Testis (tissue), 3 donors: ENCODE measurements around the gene TOLLIP. TPM values are rescaled to one million over a fixed set of nuclear protein-coding genes. Genes with fewer than 3 reads are reported as not detected.

Source experiments
- DNase-seq: peaks from one replicate; pipeline ENCODE4 v3.0.0-alpha.2; 2019
- H3K27ac ChIP-seq, 2 donors: fragments of 200-600 bp; sonication (generic); one replicate each; pipeline ENCODE4 v1.5.1; 2019
- H3K27me3 ChIP-seq: fragments of 200-600 bp; sonication (generic); one replicate; pipeline ENCODE4 v1.5.1; 2019
- H3K36me3 ChIP-seq: fragments of 200-600 bp; sonication (generic); one replicate; pipeline ENCODE4 v1.5.1; 2017; ENCODE audit warnings: low read depth; ENCODE audit errors: missing control alignments
- H3K4me1 ChIP-seq: fragments of 200-600 bp; sonication (generic); one replicate; pipeline ENCODE4 v1.5.1; 2019
- H3K4me3 ChIP-seq, 2 donors: fragments of 200-600 bp; sonication (generic); one replicate each; pipeline ENCODE4 v1.5.1; 2017 to 2019
- H3K9me3 ChIP-seq: fragments of 200-600 bp; sonication (generic); one replicate; pipeline ENCODE4 v1.5.1; 2017
- POLR2A ChIP-seq: fragments of 450-650 bp; IDR thresholded peaks from one replicate; pipeline ENCODE4 v1.6.1; 2017; ENCODE audit warnings: antibody characterized with exemption, mild to moderate bottlenecking, moderate library complexity
- WGBS, 2 donors: methylation state at CpG; one replicate each; pipeline ENCODE4 v1.1.5; 2018; 5-methylcytosine and 5-hydroxymethylcytosine counted together
- intact Hi-C: fragments of 100-400 bp; cut with DNase I; formaldehyde crosslinking; loops from one replicate; pipeline ENCODE4 v1.15.1; 2023; ENCODE audit warnings: low total_unique reads
- polyA plus RNA-seq: library from polyadenylated mRNA; stranded (reverse); fragments of 350-450 nt; fragmentation: Illumina TruSeq; extraction: RNeasy Lipid Tissue Mini Kit (QIAGEN cat#74804); gene quantifications from one replicate; pipeline ENCODE4 v1.2.3, GENCODE V29; 2014; ENCODE audit warnings: low read depth, low replicate concordance; ENCODE audit not compliant: insufficient read depth
- total RNA-seq, 2 donors: library from RNA; depleted of rRNA; stranded (reverse); fragments of >200 nt; gene quantifications; one replicate each; pipeline ENCODE4 v1.2.3, GENCODE V29; 2016
- TF ChIP-seq, protein P1 (sequence below), 3 experiments: fragments of 450-650 bp in 2 of 3; fragments of 200-600 bp in 1 of 3; sonication (generic) in 1 of 3; IDR thresholded peaks; one replicate each; pipeline ENCODE4 v1.5.1; 2016 to 2019; ENCODE audit warnings: antibody characterized with exemption in 3 of 3, mild to moderate bottlenecking in 2 of 3, moderate library complexity in 1 of 3

Gene TOLLIP
- total and polyA plus RNA-seq, 3 donors from 2014 or later = 185 to 220 (median 197) TPM

DNA sequence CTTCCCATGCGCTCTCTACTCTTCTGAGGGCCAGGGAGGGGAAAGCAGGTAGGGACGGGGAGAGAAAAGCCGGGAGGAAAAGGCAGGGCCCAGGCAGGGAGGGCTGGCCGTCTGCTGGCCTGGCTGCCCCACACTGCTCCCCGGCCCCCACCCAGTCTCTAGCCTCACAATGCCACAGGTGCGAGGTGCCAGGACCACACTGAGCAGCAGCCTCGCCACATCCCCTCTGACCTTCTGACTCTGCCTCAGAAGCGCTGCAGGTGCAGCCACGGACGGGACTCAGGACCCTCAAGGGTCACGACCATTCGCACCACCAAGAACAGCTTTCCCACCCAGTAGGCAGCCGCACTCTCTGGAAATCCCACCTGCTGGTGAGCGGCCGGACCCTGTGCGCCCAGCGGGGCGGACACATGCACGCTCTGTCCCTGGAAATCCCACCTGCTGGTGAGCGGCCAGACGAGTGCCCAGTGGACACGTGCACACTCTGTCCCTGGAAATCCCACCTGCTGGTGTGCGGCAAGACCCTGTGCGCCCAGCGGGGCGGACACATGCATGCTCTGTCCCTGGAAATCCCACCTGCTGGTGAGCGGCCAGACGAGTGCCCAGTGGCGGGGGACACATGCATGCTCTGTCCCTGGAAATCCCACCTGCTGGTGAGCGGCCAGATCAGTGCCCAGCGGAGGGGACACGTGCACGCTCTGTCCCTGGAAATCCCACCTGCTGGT, 20.1 kb downstream of the TOLLIP start:
- DNase-seq = no peak
- Histone ChIP-seq H3K36me3 (no peaks in the 10 kb centered on the region), H3K9me3 (no peaks in the 10 kb centered on the region), H3K27me3 (no peaks in the 10 kb centered on the region), H3K27ac (no peak overlapping the region), H3K4me3 (no peak overlapping the region), H3K4me1 (no peaks in the 10 kb centered on the region)
- TF ChIP-seq POLR2A = no peak
- TF ChIP-seq, protein P1, sequence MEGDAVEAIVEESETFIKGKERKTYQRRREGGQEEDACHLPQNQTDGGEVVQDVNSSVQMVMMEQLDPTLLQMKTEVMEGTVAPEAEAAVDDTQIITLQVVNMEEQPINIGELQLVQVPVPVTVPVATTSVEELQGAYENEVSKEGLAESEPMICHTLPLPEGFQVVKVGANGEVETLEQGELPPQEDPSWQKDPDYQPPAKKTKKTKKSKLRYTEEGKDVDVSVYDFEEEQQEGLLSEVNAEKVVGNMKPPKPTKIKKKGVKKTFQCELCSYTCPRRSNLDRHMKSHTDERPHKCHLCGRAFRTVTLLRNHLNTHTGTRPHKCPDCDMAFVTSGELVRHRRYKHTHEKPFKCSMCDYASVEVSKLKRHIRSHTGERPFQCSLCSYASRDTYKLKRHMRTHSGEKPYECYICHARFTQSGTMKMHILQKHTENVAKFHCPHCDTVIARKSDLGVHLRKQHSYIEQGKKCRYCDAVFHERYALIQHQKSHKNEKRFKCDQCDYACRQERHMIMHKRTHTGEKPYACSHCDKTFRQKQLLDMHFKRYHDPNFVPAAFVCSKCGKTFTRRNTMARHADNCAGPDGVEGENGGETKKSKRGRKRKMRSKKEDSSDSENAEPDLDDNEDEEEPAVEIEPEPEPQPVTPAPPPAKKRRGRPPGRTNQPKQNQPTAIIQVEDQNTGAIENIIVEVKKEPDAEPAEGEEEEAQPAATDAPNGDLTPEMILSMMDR (IDR thresholded peaks at IDR 0.05) = no peak
- intact Hi-C loops = no loop called here
- 94 to 96% methylated on average over 21 to 33 of the region's 33 CpGs for WGBS, 2 donors

DNA sequence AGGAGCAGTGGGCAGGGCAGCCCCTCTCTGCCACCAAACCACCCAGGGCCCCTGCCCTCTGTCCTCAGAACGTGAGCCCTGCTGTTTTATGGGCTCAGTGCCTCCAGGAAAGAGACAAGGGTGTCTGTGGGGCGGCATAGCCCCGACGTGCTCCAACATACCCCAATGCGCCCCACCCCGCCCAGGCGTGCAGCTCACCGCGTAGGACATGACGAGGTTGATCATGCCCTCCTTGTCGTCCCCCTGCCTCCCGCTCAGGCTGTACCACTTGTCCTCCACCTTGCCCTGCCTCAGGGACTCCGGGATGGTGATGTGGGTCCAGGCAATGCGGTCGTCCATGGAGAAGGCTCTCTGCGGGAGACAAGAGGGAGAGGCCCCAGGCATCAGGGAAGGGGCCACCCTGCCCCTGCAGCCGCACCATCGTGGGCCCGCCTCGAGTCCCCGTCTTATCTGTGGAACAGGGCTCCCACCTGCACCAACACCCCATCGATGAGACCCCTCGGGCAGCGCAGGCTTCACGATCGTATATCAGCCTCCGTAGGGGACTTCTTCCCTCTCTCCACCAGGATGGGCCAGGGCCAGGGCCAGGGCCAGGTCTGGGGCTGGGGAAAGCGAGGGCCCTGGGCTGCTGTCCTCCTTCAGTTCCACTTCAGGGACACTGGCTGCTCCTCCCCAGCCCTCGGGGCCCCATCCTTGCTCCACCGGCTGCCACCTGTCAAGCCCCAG, 20.8 kb downstream of the TOLLIP start:
- no peak for DNase-seq
- H3K9me3 ChIP-seq = no peaks in the 10 kb centered on the region
- no peaks in the 10 kb centered on the region for H3K27me3 ChIP-seq
- H3K4me3 ChIP-seq = no peak overlapping the region
- TF ChIP-seq POLR2A = no peak
- TF ChIP-seq, protein P1 (IDR thresholded peaks at IDR 0.05) = no peak
- H3K27ac ChIP-seq = no peak overlapping the region
- no peaks in the 10 kb centered on the region for H3K4me1 ChIP-seq
- WGBS, 2 donors = 92 to 93% methylated on average over 11 to 30 of the region's 30 CpGs
- no peaks in the 10 kb centered on the region for H3K36me3 ChIP-seq
- intact Hi-C loops = no loop called here

DNA sequence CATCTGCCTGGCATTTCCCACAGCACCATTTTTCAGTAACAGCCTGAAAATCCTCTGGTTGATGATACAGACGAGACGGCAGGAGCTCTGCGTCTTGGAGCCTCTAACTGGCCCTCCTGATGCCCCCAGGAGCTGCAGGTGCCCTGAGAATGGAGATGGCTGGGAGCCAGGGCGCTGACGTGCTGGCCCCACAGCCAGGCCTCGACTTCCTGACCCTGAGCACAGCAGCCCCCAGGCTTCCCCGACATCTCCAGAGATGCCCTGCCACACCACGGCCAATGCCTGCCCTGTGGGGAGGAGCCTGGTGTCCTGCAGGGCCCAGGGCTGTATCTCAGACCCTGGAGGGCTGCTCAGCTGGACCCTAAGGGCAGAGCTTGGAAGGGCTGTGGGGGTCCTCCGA, 21.5 kb downstream of the TOLLIP start:
- Histone ChIP-seq H3K9me3 (no peaks in the 10 kb centered on the region), H3K36me3 (no peaks in the 10 kb centered on the region), H3K4me1 (no peaks in the 10 kb centered on the region), H3K27ac (no peak overlapping the region), H3K4me3 (no peak overlapping the region), H3K27me3 (no peaks in the 10 kb centered on the region)
- TF ChIP-seq, protein P1 (IDR thresholded peaks at IDR 0.05) = no peak
- TF ChIP-seq POLR2A = no peak
- intact Hi-C loops = no loop called here
- DNase-seq = no peak
- 93 to 95% methylated on average over 4 to 9 of the region's 9 CpGs for WGBS, 2 donors

DNA sequence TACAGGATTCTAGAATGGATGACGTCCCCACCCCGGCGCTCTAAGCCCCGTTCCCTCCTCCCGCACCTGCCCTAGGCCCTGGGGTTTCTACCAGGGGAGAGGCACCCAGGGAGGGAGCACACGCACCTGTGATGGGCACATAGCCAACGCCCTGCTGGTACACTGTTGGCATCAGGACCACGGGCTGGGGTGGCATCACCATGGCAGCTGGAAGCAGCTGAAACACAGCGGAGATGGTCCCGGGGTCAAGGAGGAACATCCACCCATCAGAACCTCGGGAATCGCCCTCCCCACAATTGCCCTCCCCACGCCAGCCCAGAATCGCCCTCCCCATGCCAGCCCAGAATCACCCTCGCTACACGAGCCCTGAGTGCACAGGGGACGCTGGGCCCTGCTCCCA, 23.6 kb downstream of the TOLLIP start:
- Histone ChIP-seq H3K4me1 (no peaks in the 10 kb centered on the region), H3K9me3 (no peaks in the 10 kb centered on the region), H3K27me3 (no peaks in the 10 kb centered on the region), H3K36me3 (no peaks in the 10 kb centered on the region), H3K27ac (no peak overlapping the region), H3K4me3 (no peak overlapping the region)
- intact Hi-C loops = no loop called here
- WGBS, 2 donors = 93 to 99% methylated on average over 12 to 17 of the region's 17 CpGs
- TF ChIP-seq, protein P1 (IDR thresholded peaks at IDR 0.05) = no peak
- no peak for TF ChIP-seq POLR2A
- no peak for DNase-seq
